Measurements from ENCODE around the gene SCUBE3. TPM values are rescaled to one million over a fixed set of nuclear protein-coding genes. Genes with fewer than 3 reads are reported as not detected.
A peak's percentile ranks its signal among the peaks of the same experiment; 100 is the strongest.

SCUBE3 gene
- polyA plus RNA-seq, 3 donors, result 44.7 to 62.8 (median 55.7) TPM

GRCh38 chr6:35264550-35265274 is 51.0 kb downstream of the SCUBE3 start:
- no peak for DNase-seq

GRCh38 chr6:35265523-35265922 is 51.8 kb downstream of the SCUBE3 start:
- DNase-seq, result no peak

GRCh38 chr6:35267446-35267845 is 53.7 kb downstream of the SCUBE3 start:
- no peak for DNase-seq

- no peak for DNase-seq
Observed at GRCh38 chr6:35267897-35268296, 54.1 kb downstream of the SCUBE3 start.

GRCh38 chr6:35272005-35272404 is 58.2 kb downstream of the SCUBE3 start:
- DNase-seq, result no peak

- no peak for DNase-seq
Observed at GRCh38 chr6:35273822-35274559, 60.2 kb downstream of the SCUBE3 start.

GRCh38 chr6:35275744-35276260 is 62.0 kb downstream of the SCUBE3 start:
- no peak for DNase-seq

- DNase-seq, result no peak
Observed at GRCh38 chr6:35278708-35279107, 65.0 kb downstream of the SCUBE3 start.

GRCh38 chr6:35280903-35281302 is 67.1 kb downstream of the SCUBE3 start:
- DNase-seq, result peak; percentile 50

GRCh38 chr6:35282472-35282871 is 68.7 kb downstream of the SCUBE3 start:
- no peak for DNase-seq

- DNase-seq, result no peak
Observed at GRCh38 chr6:35283361-35283760, 69.6 kb downstream of the SCUBE3 start.

- no peak for DNase-seq
Observed at GRCh38 chr6:35287671-35288396, 74.1 kb downstream of the SCUBE3 start.

GRCh38 chr6:35288834-35289233 is 75.1 kb downstream of the SCUBE3 start:
- no peak for DNase-seq

GRCh38 chr6:35291491-35291890 is 77.7 kb downstream of the SCUBE3 start:
- no peak for DNase-seq

- no peak for DNase-seq
Observed at GRCh38 chr6:35292494-35292893, 78.7 kb downstream of the SCUBE3 start.

GRCh38 chr6:35293681-35294080 is 79.9 kb downstream of the SCUBE3 start:
- no peak for DNase-seq

GRCh38 chr6:35294308-35294945 is 80.7 kb downstream of the SCUBE3 start:
- peak; percentile 20 for DNase-seq

- DNase-seq, result no peak
Observed at GRCh38 chr6:35295036-35295435, 81.3 kb downstream of the SCUBE3 start.

GRCh38 chr6:35295521-35296315 is 82.0 kb downstream of the SCUBE3 start:
- no peak for DNase-seq

GRCh38 chr6:35296931-35297600 is 83.3 kb downstream of the SCUBE3 start:
- no peak for DNase-seq

Data from renal pelvis (tissue), 4 donors.